Measurements from ENCODE around the gene TRIM28. TPM values are rescaled to one million over a fixed set of nuclear protein-coding genes. Genes with fewer than 3 reads are reported as not detected.
A peak's percentile ranks its signal among the peaks of the same experiment; 100 is the strongest.

TRIM28 gene
- polyA plus RNA-seq, 1 experiment, result 476 TPM

- ChIA-PET POLR2A (no interaction called here), CTCF (interaction anchor here (2.7 kb wide), 1 partner anchor 41 kb away, joined by 20 read pairs; the partner anchor contains the start of gene ZBTB45)
- DNase-seq (ENCODE audit: low read depth), result no peak
- Histone ChIP-seq H3K27me3 (ENCODE audit: control insufficient read depth, insufficient read depth, low read length) (no peaks in the 10 kb centered on the region), H3K4me3 (ENCODE audit: low read depth, low read length) (no peak overlapping the region), H3K36me3 (ENCODE audit: control insufficient read depth, insufficient read depth, low read length) (peaks cover 7% of the 10 kb centered on the region)
- no peak for TF ChIP-seq CTCF (IDR thresholded peaks at IDR 0.05; ENCODE audit: insufficient read depth, low read depth, low read length)
Measured at GRCh38 chr19:58560921-58561320, 17.1 kb downstream of the TRIM28 start.

GRCh38 chr19:58561373-58562121 is 17.7 kb downstream of the TRIM28 start:
- H3K4me3 ChIP-seq (ENCODE audit: low read depth, low read length), result no peak overlapping the region
- H3K27me3 ChIP-seq (ENCODE audit: control insufficient read depth, insufficient read depth, low read length), result no peaks in the 10 kb centered on the region
- H3K36me3 ChIP-seq (ENCODE audit: control insufficient read depth, insufficient read depth, low read length), result peaks cover 1% of the 10 kb centered on the region
- no peak for TF ChIP-seq CTCF (IDR thresholded peaks at IDR 0.05; ENCODE audit: insufficient read depth, low read depth, low read length)
- ChIA-PET POLR2A (no interaction called here), CTCF (interaction anchor here (2.7 kb wide), 1 partner anchor 42 kb away, joined by 20 read pairs; the partner anchor contains the start of gene ZBTB45)
- no peak for DNase-seq (ENCODE audit: low read depth)

- TF ChIP-seq CTCF (IDR thresholded peaks at IDR 0.05; ENCODE audit: insufficient read depth, low read depth, low read length), result no peak
- peak overlapping the region; percentile 38 for H3K4me3 ChIP-seq (ENCODE audit: low read depth, low read length)
- POLR2A ChIA-PET, result no interaction called here
- CTCF ChIA-PET, result interaction anchor here (1.0 to 2.7 kb wide), 3 partner anchors 11 to 43 kb away, joined by 3 to 20 read pairs (median 5); partner anchors contain the start of genes MZF1 and ZBTB45
- no peak for DNase-seq (ENCODE audit: low read depth)
- H3K27me3 ChIP-seq (ENCODE audit: control insufficient read depth, insufficient read depth, low read length), result no peaks in the 10 kb centered on the region
- no peaks in the 10 kb centered on the region; the same call in 1 of the 2 replicates for H3K36me3 ChIP-seq (ENCODE audit: control insufficient read depth, insufficient read depth, low read length)
Measured at GRCh38 chr19:58562122-58563033, 18.5 kb downstream of the TRIM28 start.

GRCh38 chr19:58563034-58563573 is 19.2 kb downstream of the TRIM28 start:
- Histone ChIP-seq H3K27me3 (ENCODE audit: control insufficient read depth, insufficient read depth, low read length) (no peaks in the 10 kb centered on the region), H3K4me3 (ENCODE audit: low read depth, low read length) (peak overlapping the region; percentile 38), H3K36me3 (ENCODE audit: control insufficient read depth, insufficient read depth, low read length) (no peaks in the 10 kb centered on the region; the same call in 1 of the 2 replicates)
- DNase-seq (ENCODE audit: low read depth), result no peak
- TF ChIP-seq CTCF (IDR thresholded peaks at IDR 0.05; ENCODE audit: insufficient read depth, low read depth, low read length), result no peak
- POLR2A ChIA-PET, result no interaction called here
- CTCF ChIA-PET, result interaction anchor here (1.0 to 2.7 kb wide), 3 partner anchors 10 to 44 kb away, joined by 3 to 20 read pairs (median 5); partner anchors contain the start of genes MZF1 and ZBTB45

All from BJ (cell line).